Subcutaneous adipose tissue (tissue), 4 donors: ENCODE data around the gene MRTO4. TPM values are rescaled to one million over a fixed set of nuclear protein-coding genes. Genes with fewer than 3 reads are reported as not detected.

Experiments
- CTCF ChIP-seq: fragments of 450-650 bp; IDR thresholded peaks from one replicate; pipeline ENCODE4 v1.5.1; 2016; ENCODE audit warnings: low read depth, mild to moderate bottlenecking, control low read depth, antibody characterized with exemption, moderate library complexity
- total RNA-seq, 4 donors: library from RNA; depleted of rRNA; stranded (reverse); fragments of >200 nt; gene quantifications; one replicate each; pipeline ENCODE4 v1.1.0, GENCODE V29; 2016

The MRTO4 gene
- total RNA-seq, 4 donors from 2014 or later: 13.2 to 20.9 (median 20.4) TPM

GRCh38 chr1:19234224-19234623 lies 17.4 kb upstream of the MRTO4 start:
- TF ChIP-seq CTCF: no peak

DNA sequence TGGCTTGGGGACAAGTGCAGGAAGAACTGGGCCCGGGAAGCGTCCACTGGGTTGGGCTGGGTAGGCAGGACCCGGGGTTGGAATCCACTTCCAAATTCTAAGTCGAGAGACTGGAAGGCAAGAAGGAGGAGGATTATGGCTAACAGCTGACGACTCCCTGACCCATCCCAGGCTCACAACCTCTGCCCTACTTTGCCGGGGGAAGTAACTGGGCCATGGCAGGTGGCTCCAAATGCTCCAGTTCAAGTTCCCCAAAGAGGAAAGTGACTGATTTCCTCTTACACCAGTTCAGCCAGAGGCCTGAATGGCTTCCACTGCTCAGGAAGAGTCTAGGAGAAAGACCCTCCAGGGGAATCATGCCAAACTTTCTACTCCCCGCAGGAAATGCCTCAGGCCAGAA lies 11.7 kb upstream of the MRTO4 start:
- TF ChIP-seq CTCF: no peak

DNA sequence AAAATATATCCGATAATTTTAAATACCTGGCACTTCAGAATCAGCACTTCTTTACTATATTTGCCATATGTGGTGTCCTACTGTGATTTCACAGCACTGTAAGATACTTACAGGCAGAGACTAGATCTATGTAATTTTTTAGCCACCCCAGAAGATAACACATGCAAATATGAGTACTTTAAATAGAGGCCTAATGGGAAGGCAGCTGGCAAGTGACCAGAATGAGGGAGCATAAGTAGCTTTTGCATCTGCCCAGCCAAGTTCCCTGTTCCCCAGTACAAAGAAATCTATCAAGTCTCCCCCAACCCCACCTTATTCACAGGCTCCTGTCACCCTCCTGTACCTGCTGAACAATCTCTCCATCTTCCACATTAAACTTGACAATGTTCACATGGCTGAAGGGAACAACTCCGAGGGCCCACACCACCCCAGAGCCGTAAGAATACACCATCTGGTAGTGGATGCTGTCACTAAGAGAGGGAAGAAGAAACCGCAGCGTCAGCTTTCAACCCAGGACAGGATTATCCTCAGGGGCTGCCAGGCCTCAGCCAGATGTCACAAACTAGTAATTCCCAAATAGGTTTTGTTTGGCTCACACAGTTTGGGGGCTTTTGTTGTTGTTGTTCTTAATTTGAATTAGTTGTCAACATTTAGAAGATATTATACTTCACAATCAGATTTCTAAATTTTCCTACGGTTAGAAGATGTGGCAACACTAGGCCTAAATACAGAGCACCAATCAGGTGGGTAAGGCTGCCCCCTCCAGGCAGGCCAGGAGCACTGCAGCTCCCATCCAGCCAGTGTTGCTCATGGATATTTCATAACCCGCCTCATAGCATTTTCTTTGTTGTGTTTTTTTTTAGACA lies 10.7 kb upstream of the MRTO4 start:
- TF ChIP-seq CTCF: no peak

DNA sequence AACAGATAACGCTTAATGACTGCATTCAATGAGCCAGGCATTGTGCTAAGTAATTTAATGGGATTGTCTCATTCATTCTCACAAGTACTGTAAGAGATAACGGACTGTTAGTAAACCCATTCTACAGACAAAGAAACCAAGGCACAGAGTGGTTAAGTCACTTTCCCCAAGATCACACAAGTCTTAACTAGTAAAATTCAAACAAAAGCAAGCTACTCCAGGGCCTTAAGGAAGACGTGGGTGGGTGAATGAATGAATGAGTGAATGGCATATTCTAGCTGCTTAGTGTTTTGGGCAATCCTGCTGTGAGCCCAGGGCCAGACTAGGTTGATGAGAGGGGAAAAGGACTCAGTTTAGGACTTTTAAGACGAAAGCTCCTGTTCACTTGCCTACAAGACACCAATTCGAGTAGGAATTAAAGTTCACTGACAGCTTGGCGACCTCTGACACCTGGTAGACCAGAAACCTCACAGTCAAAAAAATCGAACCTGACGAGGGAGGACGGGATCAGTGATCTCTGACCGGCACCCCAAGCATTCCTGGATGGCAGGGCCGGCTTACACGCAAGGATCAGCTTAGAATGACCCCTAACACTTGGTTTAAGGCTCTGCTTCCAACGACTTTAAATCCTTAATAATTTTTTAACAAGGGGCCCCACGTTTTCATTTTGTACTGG lies 838 bp upstream of the MRTO4 start:
- no peak for TF ChIP-seq CTCF

- TF ChIP-seq CTCF: no peak
These were observed 2.8 kb downstream of the MRTO4 start for GRCh38 chr1:19254416-19254815.

DNA sequence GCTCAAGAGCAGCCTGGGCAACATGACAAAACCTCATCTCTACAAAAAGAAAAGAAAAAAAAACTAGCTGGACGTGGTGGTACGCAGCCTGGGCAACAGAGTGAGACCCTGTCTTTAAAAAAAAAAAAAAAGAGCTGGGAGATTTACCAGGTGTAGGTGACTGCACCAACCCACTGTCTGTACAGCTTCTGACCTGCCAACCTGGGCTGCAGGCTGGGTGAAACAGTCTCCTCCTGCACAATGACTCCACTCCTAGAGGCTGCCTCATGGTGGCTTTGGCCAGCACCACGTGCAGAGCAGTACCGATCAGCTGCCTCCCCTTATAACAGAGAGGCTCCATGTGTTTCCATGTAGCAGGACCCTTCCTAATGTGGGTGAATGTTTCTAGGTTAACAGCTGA lies 3.7 kb downstream of the MRTO4 start:
- no peak for TF ChIP-seq CTCF

GRCh38 chr1:19257178-19257914 lies 5.7 kb downstream of the MRTO4 start:
- TF ChIP-seq CTCF: no peak
